GM18867 (cell line): ENCODE measurements around the gene DUSP8.

Experiments used
- ATAC-seq: cut with Tn5 transposase; IDR thresholded peaks from one replicate; pipeline ENCODE4 v1.9.1; 2021; ENCODE audit warnings: mild to moderate bottlenecking, moderate library complexity; ENCODE audit not compliant: unreplicated experiment

DUSP8 gene

GRCh38 chr11:1533342-1533725, 38.7 kb downstream of the DUSP8 start:
- no peak for ATAC-seq

GRCh38 chr11:1532606-1533341, 39.3 kb downstream of the DUSP8 start:
- ATAC-seq = no peak

GRCh38 chr11:1532014-1532586, 40.0 kb downstream of the DUSP8 start:
- no peak for ATAC-seq

GRCh38 chr11:1531449-1532013, 40.5 kb downstream of the DUSP8 start:
- no peak for ATAC-seq

- no peak for ATAC-seq
Measured at GRCh38 chr11:1530686-1531448, 41.2 kb downstream of the DUSP8 start.

- ATAC-seq = no peak
Measured at GRCh38 chr11:1529774-1530173, 42.3 kb downstream of the DUSP8 start.

- no peak for ATAC-seq
Measured at GRCh38 chr11:1529286-1529685, 42.8 kb downstream of the DUSP8 start.

GRCh38 chr11:1528710-1529109, 43.4 kb downstream of the DUSP8 start:
- no peak for ATAC-seq

GRCh38 chr11:1526785-1527184, 45.3 kb downstream of the DUSP8 start:
- ATAC-seq = no peak

GRCh38 chr11:1523779-1524178, 48.3 kb downstream of the DUSP8 start:
- no peak for ATAC-seq

GRCh38 chr11:1523077-1523476, 49.0 kb downstream of the DUSP8 start:
- ATAC-seq = no peak

GRCh38 chr11:1522081-1522424, 50.0 kb downstream of the DUSP8 start:
- no peak for ATAC-seq

- peak; percentile 78 for ATAC-seq
Measured at GRCh38 chr11:1521382-1522080, 50.5 kb downstream of the DUSP8 start.

- ATAC-seq = no peak
Measured at GRCh38 chr11:1520663-1521267, 51.3 kb downstream of the DUSP8 start.

- ATAC-seq = no peak
Measured at GRCh38 chr11:1520209-1520662, 51.8 kb downstream of the DUSP8 start.

GRCh38 chr11:1519028-1520010, 52.8 kb downstream of the DUSP8 start:
- no peak for ATAC-seq

GRCh38 chr11:1518301-1518700, 53.8 kb downstream of the DUSP8 start:
- no peak for ATAC-seq

- ATAC-seq = no peak
Measured at GRCh38 chr11:1517117-1518005, 54.7 kb downstream of the DUSP8 start.
